22Rv1 (cell line): Measurements from ENCODE around the gene CFAP54.

Source experiments
- ZFX ChIP-seq: fragments of 450-650 bp; IDR thresholded peaks from 2 replicates; pipeline ENCODE4 v1.6.1; 2017; ENCODE audit warnings: antibody characterized with exemption, borderline replicate concordance
- TF ChIP-seq, protein P1 (sequence below): fragments of 450-650 bp; IDR thresholded peaks from 2 replicates; pipeline ENCODE4 v1.5.1; 2017; ENCODE audit warnings: mild to moderate bottlenecking

GRCh38 chr12:96786791-96787190 is 297.4 kb downstream of the CFAP54 start:
- TF ChIP-seq, protein P1, sequence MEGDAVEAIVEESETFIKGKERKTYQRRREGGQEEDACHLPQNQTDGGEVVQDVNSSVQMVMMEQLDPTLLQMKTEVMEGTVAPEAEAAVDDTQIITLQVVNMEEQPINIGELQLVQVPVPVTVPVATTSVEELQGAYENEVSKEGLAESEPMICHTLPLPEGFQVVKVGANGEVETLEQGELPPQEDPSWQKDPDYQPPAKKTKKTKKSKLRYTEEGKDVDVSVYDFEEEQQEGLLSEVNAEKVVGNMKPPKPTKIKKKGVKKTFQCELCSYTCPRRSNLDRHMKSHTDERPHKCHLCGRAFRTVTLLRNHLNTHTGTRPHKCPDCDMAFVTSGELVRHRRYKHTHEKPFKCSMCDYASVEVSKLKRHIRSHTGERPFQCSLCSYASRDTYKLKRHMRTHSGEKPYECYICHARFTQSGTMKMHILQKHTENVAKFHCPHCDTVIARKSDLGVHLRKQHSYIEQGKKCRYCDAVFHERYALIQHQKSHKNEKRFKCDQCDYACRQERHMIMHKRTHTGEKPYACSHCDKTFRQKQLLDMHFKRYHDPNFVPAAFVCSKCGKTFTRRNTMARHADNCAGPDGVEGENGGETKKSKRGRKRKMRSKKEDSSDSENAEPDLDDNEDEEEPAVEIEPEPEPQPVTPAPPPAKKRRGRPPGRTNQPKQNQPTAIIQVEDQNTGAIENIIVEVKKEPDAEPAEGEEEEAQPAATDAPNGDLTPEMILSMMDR: no peak
- TF ChIP-seq ZFX: no peak
